Naive B cell (primary cell): Measurements from ENCODE around the gene CCDC60. TPM values are rescaled to one million over a fixed set of nuclear protein-coding genes. Genes with fewer than 3 reads are reported as not detected.

ENCODE experiments used
- ATAC-seq, 2 donors: fragments of 150-1000 bp; cut with Tn5 transposase; 2 replicates each; pipeline ENCODE4 v1.10.0; 2021; ENCODE audit warnings: low read depth in 2 of 2, mild to moderate bottlenecking in 2 of 2, moderate library complexity in 2 of 2
- DNase-seq: peaks from one replicate; pipeline ENCODE4 v3.0.0; 2022
- H3K27ac Mint-ChIP-seq, 6 donors: one replicate each; pipeline ENCODE4 v1.8.0; 2020 to 2022; ENCODE audit warnings: mild to moderate bottlenecking in 6 of 6, mixed read lengths in 6 of 6, moderate library complexity in 5 of 6, inconsistent platforms in 2 of 6
- H3K27me3 Mint-ChIP-seq, 3 donors: one replicate each; pipeline ENCODE4 v1.8.0; 2021 to 2022; ENCODE audit warnings: mixed read lengths in 3 of 3, mild to moderate bottlenecking in 1 of 3
- H3K36me3 Mint-ChIP-seq, 2 donors: one replicate each; pipeline ENCODE4 v1.8.0; 2020 to 2022; ENCODE audit warnings: mixed read lengths in 2 of 2, inconsistent platforms in 1 of 2, mild to moderate bottlenecking in 1 of 2
- H3K4me1 Mint-ChIP-seq, 3 donors: one replicate each; pipeline ENCODE4 v1.8.0; 2020 to 2022; ENCODE audit warnings: mixed read lengths in 3 of 3, inconsistent platforms in 1 of 3, mild to moderate bottlenecking in 1 of 3, moderate library complexity in 1 of 3
- H3K4me3 Mint-ChIP-seq, 8 donors: one replicate each; pipeline ENCODE4 v1.8.0; 2020 to 2022; ENCODE audit warnings: mild to moderate bottlenecking in 8 of 8, mixed read lengths in 8 of 8, moderate library complexity in 8 of 8, inconsistent platforms in 2 of 8
- H3K9me3 Mint-ChIP-seq, 7 donors: one replicate each; pipeline ENCODE4 v1.8.0; 2020 to 2022; ENCODE audit warnings: mixed read lengths in 7 of 7, mild to moderate bottlenecking in 5 of 7, inconsistent platforms in 2 of 7, moderate library complexity in 1 of 7
- polyA plus RNA-seq, 6 donors: library from polyadenylated mRNA; unstranded; fragments of 300-500 nt; fragmentation: Illumina TruSeq; gene quantifications; one replicate each; pipeline ENCODE4 v1.2.3, GENCODE V29; 2021; ENCODE audit warnings: low read depth in 6 of 6

CCDC60 gene
- polyA plus RNA-seq, 6 donors from 2014 or later: not detected

DNA sequence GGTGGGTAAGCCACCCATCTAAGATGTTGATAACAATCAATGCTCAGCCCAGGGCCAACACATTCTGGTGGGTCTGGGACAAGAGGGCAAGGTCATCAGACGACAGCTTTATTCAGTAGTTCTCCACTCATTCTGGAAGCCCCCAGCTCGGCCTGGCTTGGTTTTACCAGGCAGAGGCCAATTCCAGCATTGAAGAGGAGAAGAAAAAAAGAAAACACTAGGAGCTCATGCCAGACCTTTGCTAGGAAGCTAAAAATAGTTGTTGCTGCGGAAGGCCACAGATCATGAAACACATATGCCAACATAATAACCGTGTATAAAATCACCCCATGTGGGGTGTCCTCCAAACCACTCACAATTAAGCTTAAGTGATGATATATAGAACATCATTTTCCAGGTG lies 44.4 kb downstream of the CCDC60 start:
- DNase-seq: no peak
- Mint-ChIP-seq H3K27me3 (peaks cover 4 to 7% (median 5%) of the 10 kb centered on the region in 3 donors), H3K36me3 (no peaks in the 10 kb centered on the region), H3K4me3 (no peak overlapping the region), H3K4me1 (peaks cover 0 to 3% (median 0%) of the 10 kb centered on the region in 3 donors), H3K27ac (no peak overlapping the region), H3K9me3 (peaks cover 0 to 13% (median 5%) of the 10 kb centered on the region in 7 donors)
- ATAC-seq: no peak

DNA sequence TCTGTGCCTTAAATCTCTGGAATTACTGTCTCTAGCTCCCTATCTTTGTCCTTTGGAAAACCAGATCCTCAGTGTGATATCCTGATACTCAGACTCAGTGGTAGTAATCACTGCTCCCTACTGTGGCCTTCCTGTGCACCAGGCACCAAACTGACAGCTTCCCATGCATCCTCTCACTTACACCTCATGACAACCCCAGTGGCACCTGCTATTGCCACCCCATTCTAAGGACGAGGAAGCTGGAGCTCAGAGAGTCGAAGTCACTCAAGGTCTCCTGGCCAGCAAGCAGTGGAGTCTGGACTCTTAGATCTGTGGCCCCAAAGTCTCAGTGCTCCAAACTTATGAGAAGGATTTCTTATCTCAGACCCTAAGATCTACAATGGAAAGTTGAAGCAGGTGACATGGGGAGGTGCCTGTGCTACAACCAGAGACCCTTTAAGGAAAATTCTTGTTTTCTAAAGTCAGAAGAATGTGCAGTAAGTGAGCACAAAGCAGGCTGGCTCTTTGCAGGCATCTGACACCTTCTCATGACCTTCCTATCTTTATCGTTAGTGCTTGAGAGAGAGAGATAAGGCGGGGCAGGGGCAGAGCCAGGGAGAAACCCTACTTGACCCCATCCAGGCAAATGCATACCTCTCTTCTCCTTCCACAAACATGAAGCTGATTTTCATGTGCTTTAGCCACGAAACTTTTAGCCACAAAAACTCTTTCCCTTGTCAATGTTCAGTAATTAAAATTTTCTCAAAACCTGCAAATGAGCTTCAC lies 47.1 kb downstream of the CCDC60 start:
- Mint-ChIP-seq H3K36me3 (no peaks in the 10 kb centered on the region), H3K9me3 (peaks cover 2 to 15% (median 12%) of the 10 kb centered on the region in 7 donors)

DNA sequence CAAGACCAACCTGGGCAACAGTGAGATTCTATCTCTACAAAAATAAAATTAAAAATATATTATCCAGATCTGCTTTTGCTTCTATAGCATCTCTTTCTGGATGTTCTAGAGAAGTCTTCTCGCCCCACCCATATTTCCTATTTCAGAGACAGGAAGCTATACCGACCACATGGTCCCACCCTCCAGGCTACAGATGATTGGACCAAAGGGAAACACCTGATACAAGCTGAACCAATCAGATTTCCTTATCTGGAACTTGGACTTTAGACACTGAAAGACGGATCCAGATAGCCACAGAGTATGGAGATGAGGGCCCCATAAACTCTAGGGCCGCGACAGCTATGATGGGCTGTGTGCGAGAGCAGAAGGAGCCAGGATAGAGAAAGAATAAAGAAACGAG lies 48.7 kb downstream of the CCDC60 start:
- peaks cover 2 to 13% (median 10%) of the 10 kb centered on the region in 7 donors for H3K9me3 Mint-ChIP-seq
- H3K27ac Mint-ChIP-seq: no peak overlapping the region

More for the DNA sequence above, 47.1 kb downstream of the CCDC60 start:
- H3K4me1 Mint-ChIP-seq: no peaks in the 10 kb centered on the region
- no peak overlapping the region for H3K27ac Mint-ChIP-seq
- peaks cover 0 to 1% (median 0%) of the 10 kb centered on the region in 3 donors for H3K27me3 Mint-ChIP-seq
- no peak overlapping the region for H3K4me3 Mint-ChIP-seq
- no peak for DNase-seq
- ATAC-seq: no peak

DNA sequence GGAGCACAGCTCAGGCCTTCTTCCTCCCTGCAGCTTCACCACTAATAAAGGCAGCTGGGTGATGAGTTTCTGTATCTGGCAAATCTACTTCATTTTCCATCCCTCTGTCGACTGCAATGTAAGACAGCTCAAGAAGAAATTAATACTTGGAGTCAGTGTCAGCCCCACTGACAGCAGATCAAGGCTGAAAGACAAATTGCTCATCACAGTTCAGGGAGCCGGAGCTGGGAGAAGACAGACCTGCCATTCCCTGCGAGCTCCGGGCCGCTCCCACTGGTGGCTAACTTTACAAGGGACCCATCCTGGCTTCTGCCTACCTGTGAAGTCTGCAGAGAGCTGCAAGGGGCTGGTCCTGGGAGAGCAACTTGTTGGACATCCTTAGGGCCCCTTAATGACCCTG lies 49.8 kb downstream of the CCDC60 start:
- Mint-ChIP-seq H3K4me3 (no peak overlapping the region), H3K4me1 (no peaks in the 10 kb centered on the region), H3K27ac (no peak overlapping the region), H3K9me3 (peaks cover 2 to 13% (median 10%) of the 10 kb centered on the region in 7 donors), H3K36me3 (no peaks in the 10 kb centered on the region), H3K27me3 (peaks cover 4 to 9% (median 4%) of the 10 kb centered on the region in 3 donors)
- ATAC-seq (no peak), DNase-seq (no peak)

More for the DNA sequence above, 48.7 kb downstream of the CCDC60 start:
- Mint-ChIP-seq H3K27me3 (peaks cover 0 to 9% (median 0%) of the 10 kb centered on the region in 3 donors), H3K4me1 (no peaks in the 10 kb centered on the region), H3K4me3 (peak overlapping the region in 1 of 8 donors; percentile 18), H3K36me3 (no peaks in the 10 kb centered on the region)
- no peak for DNase-seq
- ATAC-seq: no peak

DNA sequence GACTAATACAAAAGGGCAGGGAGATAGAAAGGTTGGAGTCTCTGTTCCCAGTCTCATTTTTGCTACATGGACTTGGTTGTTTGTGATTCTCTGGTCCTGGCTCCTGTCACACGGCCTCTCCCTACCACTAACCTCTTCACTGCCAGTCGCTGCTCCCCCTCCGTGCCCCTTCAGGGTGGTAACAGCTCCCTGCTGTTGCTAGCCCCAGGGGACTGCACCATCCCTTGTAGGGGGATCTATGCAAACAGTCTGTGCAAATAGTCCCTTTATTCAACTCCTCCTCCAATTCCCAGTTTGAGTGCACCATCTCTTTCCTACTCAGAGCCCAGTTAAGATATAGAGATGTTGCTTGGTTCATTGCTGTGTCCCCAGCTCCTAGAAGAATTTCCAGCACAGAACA lies 51.1 kb downstream of the CCDC60 start:
- H3K27me3 Mint-ChIP-seq: peaks cover 4 to 9% (median 7%) of the 10 kb centered on the region in 3 donors
- no peak overlapping the region for H3K27ac Mint-ChIP-seq
- no peak for ATAC-seq
- DNase-seq: no peak
- H3K4me1 Mint-ChIP-seq: no peaks in the 10 kb centered on the region
- H3K9me3 Mint-ChIP-seq: peaks cover 2 to 13% (median 10%) of the 10 kb centered on the region in 7 donors
- no peak overlapping the region for H3K4me3 Mint-ChIP-seq
- H3K36me3 Mint-ChIP-seq: no peaks in the 10 kb centered on the region

DNA sequence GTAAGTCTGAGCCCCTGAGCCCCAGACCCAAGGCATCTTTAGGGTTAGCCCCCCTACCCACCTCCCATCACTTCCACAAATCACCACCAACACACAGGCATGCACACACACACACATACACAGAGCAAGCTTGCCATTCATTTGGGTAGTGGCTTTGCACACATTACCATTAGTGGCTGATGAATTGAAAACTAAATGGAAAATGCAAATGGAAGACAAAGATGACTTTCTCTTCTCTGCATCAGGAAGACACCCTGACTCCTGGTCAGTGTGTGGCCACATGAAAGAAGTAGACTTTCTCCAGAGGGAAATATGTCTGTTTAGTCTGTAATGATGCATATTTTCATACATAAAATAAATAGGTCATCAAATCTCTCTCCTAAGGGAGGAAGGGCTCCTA lies 55.2 kb downstream of the CCDC60 start:
- peaks cover 0 to 8% (median 4%) of the 10 kb centered on the region in 7 donors for H3K9me3 Mint-ChIP-seq
- no peak overlapping the region for H3K4me3 Mint-ChIP-seq
- H3K4me1 Mint-ChIP-seq: no peaks in the 10 kb centered on the region
- H3K27ac Mint-ChIP-seq: no peak overlapping the region
- peaks cover 4 to 14% (median 7%) of the 10 kb centered on the region in 3 donors for H3K27me3 Mint-ChIP-seq
- no peaks in the 10 kb centered on the region for H3K36me3 Mint-ChIP-seq
- no peak for ATAC-seq
- DNase-seq: no peak

DNA sequence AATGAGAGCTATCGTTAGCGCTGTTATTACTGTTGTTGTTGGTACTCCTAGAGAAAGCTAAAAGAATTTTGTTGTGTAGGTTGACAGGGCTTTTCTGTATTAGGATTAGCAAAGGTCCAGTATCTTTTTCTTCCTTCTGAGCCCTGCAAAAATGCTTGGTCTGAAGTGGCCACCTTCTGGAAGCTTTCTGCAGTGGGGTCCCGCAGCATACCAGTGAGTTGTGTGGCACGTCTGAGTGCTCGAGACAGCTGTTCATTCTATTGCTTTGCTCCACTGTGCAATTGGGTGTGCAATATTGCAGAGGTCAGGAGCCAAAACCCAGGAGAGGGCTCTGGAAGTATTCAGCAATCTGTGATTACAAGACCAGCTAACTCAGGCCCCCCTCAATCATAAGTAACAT lies 57.1 kb downstream of the CCDC60 start:
- Mint-ChIP-seq H3K4me1 (no peaks in the 10 kb centered on the region), H3K27ac (no peak overlapping the region), H3K27me3 (peaks cover 4 to 18% (median 7%) of the 10 kb centered on the region in 3 donors), H3K4me3 (no peak overlapping the region), H3K9me3 (peaks cover 0 to 6% (median 0%) of the 10 kb centered on the region in 7 donors), H3K36me3 (no peaks in the 10 kb centered on the region)
- no peak for ATAC-seq
- DNase-seq: no peak

DNA sequence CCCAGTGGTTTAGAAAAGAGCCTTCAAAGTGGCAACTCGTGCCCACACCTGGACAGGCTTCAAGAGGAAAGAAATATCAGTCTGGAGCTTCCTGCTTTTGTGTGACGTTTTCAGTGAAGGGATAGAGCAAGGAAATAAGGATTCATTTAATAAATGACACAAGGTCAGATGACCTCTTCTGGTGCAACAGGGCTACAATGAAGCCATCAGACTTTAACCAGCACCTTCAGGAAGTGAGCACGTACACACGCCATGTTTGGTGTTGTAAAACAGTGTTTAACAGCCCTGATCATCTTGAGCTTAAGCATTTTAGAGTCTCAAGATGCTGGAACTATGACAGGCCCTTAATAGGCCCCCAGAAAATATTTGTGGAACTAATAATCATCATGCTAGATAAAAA lies 59.1 kb downstream of the CCDC60 start:
- H3K27ac Mint-ChIP-seq: no peak overlapping the region
- H3K36me3 Mint-ChIP-seq: no peaks in the 10 kb centered on the region
- H3K27me3 Mint-ChIP-seq: peaks cover 4 to 11% (median 7%) of the 10 kb centered on the region in 3 donors
- ATAC-seq: no peak
- DNase-seq: no peak
- H3K4me1 Mint-ChIP-seq: no peaks in the 10 kb centered on the region
- no peak overlapping the region for H3K4me3 Mint-ChIP-seq
- H3K9me3 Mint-ChIP-seq: peaks cover 0 to 8% (median 0%) of the 10 kb centered on the region in 7 donors

DNA sequence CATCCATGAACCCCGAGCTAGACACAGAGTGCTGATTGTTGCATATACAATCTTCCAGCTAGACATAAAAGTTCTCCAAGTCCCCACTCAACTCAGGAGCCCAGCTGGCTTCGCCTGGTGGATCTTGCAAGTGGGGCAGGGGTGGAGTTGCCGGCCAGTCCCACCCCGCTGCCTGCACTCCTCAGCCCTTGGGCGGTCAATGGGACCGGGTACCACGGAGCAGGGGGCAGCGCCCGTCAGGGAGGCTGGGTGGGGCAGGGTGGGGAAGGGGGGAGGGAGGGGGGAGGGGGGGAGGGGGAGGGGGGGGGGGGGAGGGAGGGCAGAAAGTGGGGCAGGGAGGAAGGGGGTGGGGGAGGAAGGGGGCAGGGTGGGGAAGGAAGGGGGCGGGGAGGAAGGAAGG lies 63.0 kb downstream of the CCDC60 start:
- H3K9me3 Mint-ChIP-seq: peaks cover 0 to 8% (median 1%) of the 10 kb centered on the region in 7 donors
- DNase-seq (no peak), ATAC-seq (no peak)
- no peaks in the 10 kb centered on the region for H3K4me1 Mint-ChIP-seq
- H3K36me3 Mint-ChIP-seq: no peaks in the 10 kb centered on the region
- H3K27ac Mint-ChIP-seq: no peak overlapping the region
- peaks cover 0 to 11% (median 4%) of the 10 kb centered on the region in 3 donors for H3K27me3 Mint-ChIP-seq
- H3K4me3 Mint-ChIP-seq: no peak overlapping the region

DNA sequence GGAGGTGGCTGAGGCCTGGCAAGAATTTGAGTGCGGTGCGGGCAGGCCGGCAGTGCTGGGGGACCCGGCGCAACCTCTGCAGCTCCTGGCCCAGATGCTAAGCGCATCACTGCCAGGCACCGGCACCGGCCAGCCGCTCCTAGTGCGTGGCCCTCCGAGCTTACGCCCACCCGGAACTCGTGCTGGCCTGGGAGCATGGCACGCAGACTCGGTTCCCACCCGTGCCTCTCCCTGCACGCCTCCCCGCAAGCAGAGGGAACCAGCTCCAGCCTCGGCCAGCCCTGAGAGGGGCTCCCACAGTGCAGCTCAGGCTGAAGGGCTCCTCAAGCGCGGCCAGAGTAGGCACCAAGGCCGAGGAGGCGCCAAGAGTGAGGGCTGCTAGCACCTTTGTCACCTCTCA lies 63.7 kb downstream of the CCDC60 start:
- no peaks in the 10 kb centered on the region for H3K4me1 Mint-ChIP-seq
- H3K9me3 Mint-ChIP-seq: peaks cover 0 to 8% (median 1%) of the 10 kb centered on the region in 7 donors
- no peak overlapping the region for H3K27ac Mint-ChIP-seq
- H3K4me3 Mint-ChIP-seq: no peak overlapping the region
- DNase-seq (no peak), ATAC-seq (no peak)
- peaks cover 0 to 11% (median 4%) of the 10 kb centered on the region in 3 donors for H3K27me3 Mint-ChIP-seq
- no peaks in the 10 kb centered on the region for H3K36me3 Mint-ChIP-seq

DNA sequence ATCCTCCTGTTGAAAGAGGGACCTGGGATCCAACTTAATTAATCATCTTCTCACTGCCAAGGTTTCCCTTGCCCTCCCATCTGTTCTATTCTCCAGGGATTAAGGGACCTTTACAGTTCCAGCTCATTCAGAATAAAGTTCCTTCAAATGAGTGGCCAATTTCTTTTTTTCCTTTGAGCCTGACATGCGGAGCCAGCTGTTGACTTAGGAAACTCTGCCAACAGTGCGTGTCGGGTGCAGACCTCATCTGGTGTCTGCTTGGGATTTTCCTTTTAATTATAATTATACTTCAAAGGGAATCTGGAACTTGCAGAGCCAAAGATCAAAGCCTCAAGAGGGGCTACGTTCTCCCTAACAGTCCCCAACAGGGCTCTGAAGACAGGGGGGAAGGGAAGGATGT lies 64.8 kb downstream of the CCDC60 start:
- Mint-ChIP-seq H3K27me3 (peaks cover 0 to 9% (median 6%) of the 10 kb centered on the region in 3 donors), H3K4me3 (no peak overlapping the region), H3K4me1 (no peaks in the 10 kb centered on the region), H3K9me3 (peaks cover 0 to 8% (median 1%) of the 10 kb centered on the region in 7 donors), H3K27ac (no peak overlapping the region), H3K36me3 (no peaks in the 10 kb centered on the region)
- no peak for DNase-seq
- ATAC-seq: no peak

DNA sequence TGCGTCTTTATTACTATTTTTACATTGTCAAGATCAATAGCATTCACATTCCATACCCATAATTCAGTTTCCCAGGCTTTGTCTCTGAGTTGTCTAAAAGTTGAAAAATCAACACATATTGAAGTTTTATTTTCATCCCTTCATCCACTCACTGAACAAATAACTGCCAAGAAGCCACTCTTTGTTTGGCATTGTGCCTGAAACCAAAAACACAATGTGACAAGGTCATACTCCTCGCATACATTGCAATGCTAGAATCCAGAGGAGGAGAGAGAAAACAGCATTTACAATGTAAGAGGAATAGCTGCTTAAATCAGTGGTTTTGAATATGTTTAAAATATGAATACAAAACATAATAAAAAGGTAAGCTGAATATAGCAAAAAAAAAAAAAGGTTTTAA lies 71.8 kb downstream of the CCDC60 start:
- Mint-ChIP-seq H3K9me3 (peaks cover 0 to 4% (median 0%) of the 10 kb centered on the region in 7 donors), H3K4me3 (no peak overlapping the region), H3K27ac (no peak overlapping the region), H3K27me3 (peaks cover 9 to 20% (median 14%) of the 10 kb centered on the region in 3 donors), H3K4me1 (no peaks in the 10 kb centered on the region), H3K36me3 (no peaks in the 10 kb centered on the region)
- ATAC-seq: no peak
- DNase-seq: no peak

DNA sequence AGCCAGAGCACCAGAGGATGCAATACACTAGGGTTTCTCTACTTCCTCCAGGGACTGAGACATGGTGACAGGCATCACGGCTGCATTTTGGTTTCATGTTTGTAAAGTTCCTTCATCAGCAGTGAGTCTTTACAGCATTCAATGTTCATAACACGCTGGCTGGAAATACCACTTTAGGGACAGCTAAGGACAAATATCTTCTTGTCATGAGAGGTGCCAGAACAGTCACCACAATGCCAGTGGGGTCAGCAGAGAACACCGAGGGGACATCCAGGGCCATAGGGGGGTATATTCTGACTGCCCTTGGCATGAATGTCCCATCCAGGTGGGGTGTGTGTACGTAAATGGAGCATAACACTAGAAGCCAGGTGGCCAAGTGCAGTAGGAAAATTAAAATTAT lies 72.3 kb downstream of the CCDC60 start:
- DNase-seq (no peak), ATAC-seq (no peak)
- peaks cover 9 to 25% (median 14%) of the 10 kb centered on the region in 3 donors for H3K27me3 Mint-ChIP-seq
- H3K9me3 Mint-ChIP-seq: peaks cover 0 to 4% (median 0%) of the 10 kb centered on the region in 7 donors
- H3K4me1 Mint-ChIP-seq: no peaks in the 10 kb centered on the region
- no peaks in the 10 kb centered on the region for H3K36me3 Mint-ChIP-seq
- H3K27ac Mint-ChIP-seq: no peak overlapping the region
- H3K4me3 Mint-ChIP-seq: no peak overlapping the region

DNA sequence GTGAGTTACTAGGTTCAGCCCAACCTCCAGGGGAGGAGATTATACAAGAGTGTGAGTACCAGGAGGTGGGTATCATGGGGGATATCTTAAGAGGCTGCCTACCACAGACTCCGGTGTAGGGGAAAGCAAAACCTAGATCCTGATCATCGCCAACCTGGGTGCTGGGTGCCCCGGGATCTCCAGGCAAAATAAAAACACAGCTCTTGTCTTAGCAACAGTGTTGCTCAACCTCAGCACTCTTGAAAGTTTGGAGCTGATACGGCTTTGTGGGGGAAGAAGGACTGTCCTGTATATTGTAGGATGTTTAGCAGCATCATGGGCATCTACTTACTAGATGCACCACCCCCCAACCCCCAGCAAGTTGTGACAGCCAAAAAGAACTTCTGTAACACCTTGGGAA lies 74.5 kb downstream of the CCDC60 start:
- H3K27ac Mint-ChIP-seq: no peak overlapping the region

More for the DNA sequence above, 74.5 kb downstream of the CCDC60 start:
- no peak overlapping the region for H3K4me3 Mint-ChIP-seq
- no peaks in the 10 kb centered on the region for H3K36me3 Mint-ChIP-seq
- H3K27me3 Mint-ChIP-seq: peaks cover 9 to 27% (median 25%) of the 10 kb centered on the region in 3 donors
- H3K4me1 Mint-ChIP-seq: no peaks in the 10 kb centered on the region
- DNase-seq: no peak
- H3K9me3 Mint-ChIP-seq: peaks cover 0 to 4% (median 0%) of the 10 kb centered on the region in 7 donors
- no peak for ATAC-seq
